Measurements from ENCODE around the gene MLC1. TPM values are rescaled to one million over a fixed set of nuclear protein-coding genes. Genes with fewer than 3 reads are reported as not detected.

Gene MLC1
- total RNA-seq, 1 donor from 2014 or later, result 0.09 TPM

- H3K4me3 Mint-ChIP-seq (ENCODE audit: unreplicated experiment), result no peak overlapping the region
- H3K4me1 Mint-ChIP-seq (ENCODE audit: low read depth, unreplicated experiment), result no peaks in the 10 kb centered on the region
- Histone ChIP-seq H3K4me1 (ENCODE audit: insufficient read depth, low read length) (no peaks in the 10 kb centered on the region), H2AFZ (ENCODE audit: low read depth, low read length) (no peak overlapping the region), H3K4me3 (ENCODE audit: insufficient read depth, low read depth, low read length) (no peak overlapping the region), H3K9ac (ENCODE audit: low read length) (no peak overlapping the region), H4K20me1 (ENCODE audit: insufficient read depth, low read length) (no peaks in the 10 kb centered on the region), H3K36me3 (ENCODE audit: insufficient read depth, low read length) (no peaks in the 10 kb centered on the region), H3K27ac (ENCODE audit: low read depth, low read length) (no peak overlapping the region), H3K9me3 (ENCODE audit: insufficient read depth, low read depth, low read length) (no peaks in the 10 kb centered on the region), H3K79me2 (ENCODE audit: insufficient read depth, low read length) (no peaks in the 10 kb centered on the region), H3K4me2 (ENCODE audit: low read length) (no peak overlapping the region), H3K27me3 (ENCODE audit: insufficient read depth, low read length) (peaks cover 4% of the 10 kb centered on the region)
- H3K36me3 Mint-ChIP-seq (ENCODE audit: low read depth, unreplicated experiment), result no peaks in the 10 kb centered on the region
- FAIRE-seq (no peak), DNase-seq (ENCODE audit: low read depth) (no peak)
- no peaks in the 10 kb centered on the region for H3K9me3 Mint-ChIP-seq (ENCODE audit: unreplicated experiment)
- H3K27ac Mint-ChIP-seq (ENCODE audit: unreplicated experiment), result no peak overlapping the region
- no peak for TF ChIP-seq CTCF (IDR thresholded peaks at IDR 0.05; ENCODE audit: insufficient read depth, low read depth, low read length)
- no peak for TF ChIP-seq EZH2 (IDR thresholded peaks at IDR 0.05; ENCODE audit: insufficient read depth, low read length)
- H3K27me3 Mint-ChIP-seq (ENCODE audit: low read depth, unreplicated experiment), result peaks cover 6% of the 10 kb centered on the region
Measured at GRCh38 chr22:50072714-50073538, 12.3 kb downstream of the MLC1 start.

- H2AFZ ChIP-seq (ENCODE audit: low read depth, low read length), result no peak overlapping the region
- H4K20me1 ChIP-seq (ENCODE audit: insufficient read depth, low read length), result no peaks in the 10 kb centered on the region
- Mint-ChIP-seq H3K27ac (ENCODE audit: unreplicated experiment) (no peak overlapping the region), H3K9me3 (ENCODE audit: unreplicated experiment) (no peaks in the 10 kb centered on the region), H3K4me3 (ENCODE audit: unreplicated experiment) (no peak overlapping the region), H3K27me3 (ENCODE audit: low read depth, unreplicated experiment) (peaks cover 6% of the 10 kb centered on the region), H3K36me3 (ENCODE audit: low read depth, unreplicated experiment) (no peaks in the 10 kb centered on the region), H3K4me1 (ENCODE audit: low read depth, unreplicated experiment) (no peaks in the 10 kb centered on the region)
- H3K4me1 ChIP-seq (ENCODE audit: insufficient read depth, low read length), result no peaks in the 10 kb centered on the region
- no peaks in the 10 kb centered on the region for H3K79me2 ChIP-seq (ENCODE audit: insufficient read depth, low read length)
- H3K4me2 ChIP-seq (ENCODE audit: low read length), result no peak overlapping the region
- no peak for DNase-seq (ENCODE audit: low read depth)
- H3K9me3 ChIP-seq (ENCODE audit: insufficient read depth, low read depth, low read length), result no peaks in the 10 kb centered on the region
- no peak overlapping the region for H3K9ac ChIP-seq (ENCODE audit: low read length)
- no peak for FAIRE-seq
- H3K36me3 ChIP-seq (ENCODE audit: insufficient read depth, low read length), result no peaks in the 10 kb centered on the region
- no peak overlapping the region for H3K4me3 ChIP-seq (ENCODE audit: insufficient read depth, low read depth, low read length)
- no peak overlapping the region for H3K27ac ChIP-seq (ENCODE audit: low read depth, low read length)
- TF ChIP-seq CTCF (IDR thresholded peaks at IDR 0.05; ENCODE audit: insufficient read depth, low read depth, low read length) (no peak), EZH2 (IDR thresholded peaks at IDR 0.05; ENCODE audit: insufficient read depth, low read length) (no peak)
- peaks cover 4% of the 10 kb centered on the region for H3K27me3 ChIP-seq (ENCODE audit: insufficient read depth, low read length)
Measured at GRCh38 chr22:50072167-50072555, 13.1 kb downstream of the MLC1 start.
